Mucosa of rectum (tissue), 2 donors: ENCODE results near the gene RAD51B.

Source experiments
- H3K27ac ChIP-seq, 2 donors: one replicate each; pipeline ENCODE4 v1.7.0; 2013; ENCODE audit warnings: inconsistent platforms in 2 of 2, low read depth in 2 of 2, low read length in 2 of 2
- H3K27me3 ChIP-seq, 2 donors: one replicate each; pipeline ENCODE4 v1.7.0; 2013; ENCODE audit warnings: low read length in 2 of 2; ENCODE audit not compliant: control insufficient read depth in 2 of 2, insufficient read depth in 2 of 2
- H3K36me3 ChIP-seq, 2 donors: one replicate each; pipeline ENCODE4 v1.7.0; 2013; ENCODE audit warnings: low read length in 2 of 2; ENCODE audit not compliant: control insufficient read depth in 2 of 2, insufficient read depth in 2 of 2
- H3K4me1 ChIP-seq, 2 donors: one replicate each; pipeline ENCODE4 v1.7.0; 2013; ENCODE audit warnings: low read length in 2 of 2, mild to moderate bottlenecking in 1 of 2; ENCODE audit not compliant: control insufficient read depth in 2 of 2, insufficient read depth in 2 of 2
- H3K4me3 ChIP-seq, 2 donors: one replicate each; pipeline ENCODE4 v1.7.0; 2013; ENCODE audit warnings: low read length in 2 of 2
- H3K9ac ChIP-seq, 2 donors: one replicate each; pipeline ENCODE4 v1.7.0; 2013; ENCODE audit warnings: low read length in 2 of 2, low read depth in 1 of 2, mild to moderate bottlenecking in 1 of 2
- H3K9me3 ChIP-seq, 2 donors: one replicate each; pipeline ENCODE4 v1.7.0; 2013; ENCODE audit warnings: low read length in 2 of 2; ENCODE audit not compliant: control insufficient read depth in 2 of 2
- donor health status: healthy.
- donor health status: Normal muscosa, but diverticular disease.

Gene RAD51B

GRCh38 chr14:68399971-68400370 lies 580.4 kb downstream of the RAD51B start:
- Histone ChIP-seq H3K9me3 (no peaks in the 10 kb centered on the region), H3K4me3 (no peak overlapping the region), H3K9ac (no peak overlapping the region), H3K4me1 (peaks cover 3 to 22% of the 10 kb centered on the region in 2 donors), H3K27ac (peak overlapping the region in 1 of 2 donors; percentile 26), H3K27me3 (no peaks in the 10 kb centered on the region), H3K36me3 (no peaks in the 10 kb centered on the region)

DNA sequence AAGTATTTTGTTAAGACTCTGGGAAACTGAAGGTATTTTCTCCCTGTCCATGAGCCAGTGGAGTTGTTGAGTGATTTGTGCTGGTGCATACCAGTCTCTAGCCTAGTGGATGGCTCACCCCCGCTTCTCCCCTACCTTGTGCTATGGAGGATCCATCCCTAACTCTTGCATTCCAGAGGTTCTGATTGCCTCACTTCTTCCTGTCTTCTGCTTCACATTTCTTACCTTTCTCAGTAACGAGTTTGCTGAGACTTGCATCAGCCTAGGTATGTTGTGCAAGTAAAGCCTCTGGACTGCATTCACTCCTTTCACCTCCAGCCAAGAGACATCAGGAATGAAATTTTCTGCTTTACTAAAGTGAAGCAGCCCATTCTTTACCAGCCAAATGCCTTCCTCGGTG lies 581.7 kb downstream of the RAD51B start:
- Histone ChIP-seq H3K9me3 (no peaks in the 10 kb centered on the region), H3K9ac (no peak overlapping the region), H3K4me1 (peaks cover 3 to 22% of the 10 kb centered on the region in 2 donors), H3K36me3 (no peaks in the 10 kb centered on the region), H3K27me3 (no peaks in the 10 kb centered on the region), H3K27ac (no peak overlapping the region), H3K4me3 (no peak overlapping the region)

- Histone ChIP-seq H3K9ac (no peak overlapping the region), H3K27ac (peak overlapping the region in 1 of 2 donors; percentile 12), H3K36me3 (no peaks in the 10 kb centered on the region), H3K27me3 (no peaks in the 10 kb centered on the region), H3K4me1 (peaks cover 3 to 22% of the 10 kb centered on the region in 2 donors), H3K4me3 (no peak overlapping the region), H3K9me3 (no peaks in the 10 kb centered on the region)
These were observed 582.3 kb downstream of the RAD51B start for GRCh38 chr14:68401855-68402254.

DNA sequence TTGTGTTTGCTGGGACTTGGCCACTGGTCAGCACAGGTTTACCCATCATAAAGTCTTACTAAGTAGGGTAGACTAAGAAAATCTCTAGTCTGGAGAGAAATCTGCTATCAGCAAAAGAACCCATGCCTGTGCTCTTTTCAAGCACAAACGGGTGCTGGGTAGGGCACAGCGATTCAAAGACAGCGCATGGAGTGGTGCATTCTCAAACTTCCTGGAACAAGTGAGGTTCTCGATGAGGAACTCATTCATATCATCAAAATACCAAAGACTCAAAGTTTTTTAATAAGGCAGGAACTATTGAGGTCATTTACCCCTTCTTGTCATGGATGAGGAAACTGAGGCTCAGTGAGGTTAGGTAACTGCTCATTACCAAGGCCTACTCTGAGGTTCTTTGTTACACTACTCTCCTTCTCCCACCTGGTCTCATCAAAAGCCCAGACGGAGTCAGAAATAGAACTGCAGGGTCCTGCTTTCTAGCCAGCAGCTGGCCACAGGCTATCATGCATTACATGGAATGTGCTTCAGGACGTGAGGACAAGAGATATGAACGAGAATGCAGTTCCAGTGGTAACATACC lies 583.0 kb downstream of the RAD51B start:
- no peak overlapping the region for H3K9ac ChIP-seq
- H3K9me3 ChIP-seq = no peaks in the 10 kb centered on the region
- H3K27me3 ChIP-seq = no peaks in the 10 kb centered on the region
- peaks cover 6 to 16% of the 10 kb centered on the region in 2 donors for H3K4me1 ChIP-seq
- peak overlapping the region in 1 of 2 donors; percentile 12 for H3K27ac ChIP-seq
- no peaks in the 10 kb centered on the region for H3K36me3 ChIP-seq
- no peak overlapping the region for H3K4me3 ChIP-seq

GRCh38 chr14:68403191-68404145 lies 583.9 kb downstream of the RAD51B start:
- Histone ChIP-seq H3K9me3 (no peaks in the 10 kb centered on the region), H3K27ac (peak overlapping the region; percentile 7 to 14), H3K36me3 (no peaks in the 10 kb centered on the region), H3K4me1 (peaks cover 14 to 17% of the 10 kb centered on the region in 2 donors), H3K27me3 (no peaks in the 10 kb centered on the region), H3K4me3 (no peak overlapping the region), H3K9ac (no peak overlapping the region)

DNA sequence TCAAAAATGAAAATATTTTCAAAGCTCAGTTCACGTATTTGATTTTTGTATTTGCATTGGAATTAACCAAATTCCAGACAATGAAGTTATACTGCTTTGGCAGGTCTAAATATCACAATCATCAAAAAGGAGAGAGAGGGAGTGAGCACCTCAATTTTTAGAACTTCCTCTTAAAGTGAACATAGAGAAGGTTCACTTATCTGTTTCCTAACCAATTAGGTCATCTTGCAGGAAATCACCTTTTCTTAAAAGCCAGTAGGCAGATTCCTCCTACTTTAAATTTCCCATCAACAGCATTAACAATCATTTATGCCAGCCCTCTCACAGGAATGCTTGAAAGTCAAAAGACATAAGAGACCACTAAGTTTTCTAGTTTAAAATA lies 584.6 kb downstream of the RAD51B start:
- Histone ChIP-seq H3K4me1 (peaks cover 14 to 17% of the 10 kb centered on the region in 2 donors), H3K36me3 (no peaks in the 10 kb centered on the region), H3K4me3 (no peak overlapping the region), H3K27ac (peak overlapping the region; percentile 7 to 29), H3K9me3 (no peaks in the 10 kb centered on the region), H3K9ac (no peak overlapping the region), H3K27me3 (no peaks in the 10 kb centered on the region)

DNA sequence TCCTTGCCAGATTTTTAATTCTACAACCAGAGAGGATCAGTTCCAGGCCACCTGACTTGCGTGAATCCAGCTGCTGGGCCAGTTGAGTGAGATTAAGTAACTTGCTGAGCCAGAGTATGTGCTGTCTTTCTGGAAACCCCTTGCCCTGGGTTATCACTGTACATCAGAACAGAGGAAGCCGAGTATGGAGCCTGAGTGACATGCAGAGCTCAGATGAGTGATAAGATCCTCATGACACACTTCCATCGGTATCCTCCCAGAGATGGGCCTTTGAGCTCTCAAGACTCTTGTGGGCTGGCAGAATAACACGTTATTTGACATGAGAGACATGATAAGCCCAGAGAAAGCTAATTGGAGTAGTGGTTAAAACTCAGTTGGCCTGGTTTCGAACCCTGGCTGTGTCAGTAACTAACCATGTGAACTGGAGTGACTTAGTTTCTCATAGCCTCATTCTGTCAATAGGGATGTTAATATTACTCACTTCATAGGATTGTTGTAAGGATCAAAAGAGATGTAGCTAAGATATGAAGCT lies 585.1 kb downstream of the RAD51B start:
- Histone ChIP-seq H3K4me1 (peaks cover 14 to 17% of the 10 kb centered on the region in 2 donors), H3K36me3 (no peaks in the 10 kb centered on the region), H3K9ac (no peak overlapping the region), H3K27me3 (no peaks in the 10 kb centered on the region), H3K4me3 (no peak overlapping the region), H3K9me3 (no peaks in the 10 kb centered on the region), H3K27ac (peak overlapping the region in 1 of 2 donors; percentile 29)

GRCh38 chr14:68405961-68406360 lies 586.4 kb downstream of the RAD51B start:
- Histone ChIP-seq H3K36me3 (no peaks in the 10 kb centered on the region), H3K27ac (no peak overlapping the region), H3K4me1 (peaks cover 14 to 15% of the 10 kb centered on the region in 2 donors), H3K27me3 (no peaks in the 10 kb centered on the region), H3K9ac (no peak overlapping the region), H3K4me3 (no peak overlapping the region), H3K9me3 (no peaks in the 10 kb centered on the region)

DNA sequence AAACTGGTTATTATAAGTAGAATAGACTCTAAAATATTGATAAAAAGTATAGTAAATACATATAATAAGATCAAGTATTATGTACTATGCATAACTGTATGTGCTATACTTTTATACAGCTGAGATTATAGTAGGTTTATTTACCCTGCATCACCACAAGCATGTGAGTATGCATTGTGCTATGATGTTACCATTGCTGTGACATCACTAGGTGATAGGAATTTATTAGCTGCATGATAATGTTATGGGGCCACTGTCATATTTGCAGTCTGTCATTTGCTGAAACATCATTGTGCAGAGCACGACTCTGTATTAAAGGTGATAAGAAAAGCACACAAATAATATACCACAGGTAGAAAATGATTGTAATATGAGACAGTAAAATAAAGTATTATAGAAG lies 587.7 kb downstream of the RAD51B start:
- no peak overlapping the region for H3K9ac ChIP-seq
- H3K4me1 ChIP-seq = peaks cover 14 to 15% of the 10 kb centered on the region in 2 donors
- no peak overlapping the region for H3K4me3 ChIP-seq
- no peaks in the 10 kb centered on the region for H3K9me3 ChIP-seq
- no peaks in the 10 kb centered on the region for H3K27me3 ChIP-seq
- H3K27ac ChIP-seq = no peak overlapping the region
- H3K36me3 ChIP-seq = no peaks in the 10 kb centered on the region

- Histone ChIP-seq H3K27ac (peak overlapping the region; percentile 43 to 53), H3K4me3 (no peak overlapping the region), H3K4me1 (peaks cover 14 to 15% of the 10 kb centered on the region in 2 donors), H3K9me3 (no peaks in the 10 kb centered on the region), H3K27me3 (no peaks in the 10 kb centered on the region), H3K36me3 (no peaks in the 10 kb centered on the region), H3K9ac (peak overlapping the region in 1 of 2 donors; percentile 45)
These were observed 588.2 kb downstream of the RAD51B start for GRCh38 chr14:68407825-68408224.
